Mesenteric fat pad (tissue), 1 donor: ENCODE results near the gene CHST11. TPM values are rescaled to one million over a fixed set of nuclear protein-coding genes. Genes with fewer than 3 reads are reported as not detected.

Source experiments
- DNase-seq: peaks from one replicate; pipeline ENCODE4 v3.0.0-alpha.2; 2020; ENCODE audit warnings: low spot score
- total RNA-seq: library from RNA; stranded (reverse); fragmentation: NEBNext Ultra II Directional; extraction: Animal tissue kit (Norgen Biotek cat#: 25700); gene quantifications from one replicate; pipeline ENCODE4 v1.2.1, GENCODE V29; 2021
- donor health status: DM: yes; HTN: yes; CAD: no.

The CHST11 gene
- total RNA-seq, 1 donor from 2014 or later, result 15.4 TPM

GRCh38 chr12:104427547-104427938 is 29.2 kb upstream of the CHST11 start:
- DNase-seq, result no peak

- no peak for DNase-seq
Observed at GRCh38 chr12:104433061-104433460, 23.7 kb upstream of the CHST11 start.

- no peak for DNase-seq
Observed at GRCh38 chr12:104434129-104434528, 22.6 kb upstream of the CHST11 start.

- no peak for DNase-seq
Observed at GRCh38 chr12:104435175-104435574, 21.6 kb upstream of the CHST11 start.

- DNase-seq, result no peak
Observed at GRCh38 chr12:104435765-104436164, 21.0 kb upstream of the CHST11 start.

GRCh38 chr12:104436790-104437189 is 20.0 kb upstream of the CHST11 start:
- no peak for DNase-seq

- no peak for DNase-seq
Observed at GRCh38 chr12:104438134-104438533, 18.6 kb upstream of the CHST11 start.

- DNase-seq, result no peak
Observed at GRCh38 chr12:104439137-104439536, 17.6 kb upstream of the CHST11 start.

- DNase-seq, result no peak
Observed at GRCh38 chr12:104443008-104443407, 13.7 kb upstream of the CHST11 start.

- DNase-seq, result no peak
Observed at GRCh38 chr12:104446646-104447421, 9.9 kb upstream of the CHST11 start.

GRCh38 chr12:104448031-104448430 is 8.7 kb upstream of the CHST11 start:
- no peak for DNase-seq

- no peak for DNase-seq
Observed at GRCh38 chr12:104448451-104448850, 8.3 kb upstream of the CHST11 start.

GRCh38 chr12:104450700-104451099 is 6.0 kb upstream of the CHST11 start:
- DNase-seq, result no peak

- no peak for DNase-seq
Observed at GRCh38 chr12:104452087-104452486, 4.7 kb upstream of the CHST11 start.

GRCh38 chr12:104453133-104453532 is 3.6 kb upstream of the CHST11 start:
- no peak for DNase-seq

GRCh38 chr12:104454997-104455396 is 1.8 kb upstream of the CHST11 start:
- DNase-seq, result no peak

GRCh38 chr12:104455578-104456416 is 951 bp upstream of the CHST11 start:
- no peak for DNase-seq

- no peak for DNase-seq
Observed at GRCh38 chr12:104456950-104457745, 400 bp downstream of the CHST11 start.

- DNase-seq, result no peak
Observed at GRCh38 chr12:104457746-104458693, 1.3 kb downstream of the CHST11 start.

- no peak for DNase-seq
Observed at GRCh38 chr12:104458694-104459367, 2.1 kb downstream of the CHST11 start.
